Measurements from ENCODE around the gene ACSF2.

- TF ChIP-seq CTCF (conservative IDR thresholded peaks at IDR 0.05; ENCODE audit: low read depth, low read length) (no peak), EZH2 (IDR thresholded peaks at IDR 0.05; ENCODE audit: low read length, unreplicated experiment) (no peak), EZH2phosphoT487 (IDR thresholded peaks at IDR 0.05; ENCODE audit: borderline replicate concordance, low read length) (no peak)
These were observed 73.7 kb downstream of the ACSF2 start for GRCh38 chr17:50499721-50500120.

Data from PC-3 (cell line).